Gastroesophageal sphincter (tissue), 4 donors: ENCODE data around the gene KRT84. TPM values are rescaled to one million over a fixed set of nuclear protein-coding genes. Genes with fewer than 3 reads are reported as not detected.
"Not testable (repeated sequence)": the region's sequence is repeated elsewhere in the genome, so short reads cannot be mapped to it uniquely, and the experiment has no call there.

Source experiments
- ATAC-seq: fragments of 150-250 bp; one replicate; pipeline ENCODE4 v1.9.1; 2016; ENCODE audit warnings: mild to moderate bottlenecking, moderate library complexity
- H3K27ac ChIP-seq, 4 donors: fragments of 200-600 bp; sonication (generic) in 3 of 4; 1 replicate in 3 of 4; 2 replicates in 1 of 4; pipeline ENCODE4 v1.5.1; 2016 to 2019
- H3K27me3 ChIP-seq: fragments of 200-600 bp; sonication (generic); one replicate; pipeline ENCODE4 v1.5.1; 2019
- H3K36me3 ChIP-seq, 2 donors: fragments of 200-600 bp; sonication (generic); one replicate each; pipeline ENCODE4 v1.5.1; 2019; ENCODE audit warnings: control low read depth in 1 of 2
- H3K4me1 ChIP-seq, 3 donors: fragments of 200-600 bp; sonication (generic); 1 replicate in 2 of 3; 2 replicates in 1 of 3; pipeline ENCODE4 v1.5.1; 2016 to 2019; ENCODE audit warnings: control low read depth in 2 of 3
- H3K4me3 ChIP-seq, 2 donors: fragments of 200-600 bp; sonication (generic); one replicate each; pipeline ENCODE4 v1.5.1; 2019; ENCODE audit warnings: mild to moderate bottlenecking in 1 of 2, moderate library complexity in 1 of 2
- H3K9me3 ChIP-seq, 3 donors: fragments of 200-600 bp; sonication (generic); one replicate each; pipeline ENCODE4 v1.5.1; 2017 to 2019; ENCODE audit warnings: control low read depth in 2 of 3
- CTCF ChIP-seq, 4 experiments: fragments of 200-600 bp in 2 of 4; fragments of 450-650 bp in 2 of 4; sonication (generic) in 1 of 4; IDR thresholded peaks; one replicate each; pipeline ENCODE4 v1.5.1; 2017 to 2019; ENCODE audit warnings: antibody characterized with exemption in 4 of 4, mild to moderate bottlenecking in 2 of 4, moderate library complexity in 2 of 4
- EP300 ChIP-seq: sonication (generic); formaldehyde crosslinking; IDR thresholded peaks from one replicate; pipeline ENCODE4 v1.6.1; 2017; ENCODE audit warnings: antibody characterized with exemption, mild to moderate bottlenecking
- POLR2A ChIP-seq, 2 donors: fragments of 450-650 bp; IDR thresholded peaks; one replicate each; pipeline ENCODE4 v1.6.1; 2017; ENCODE audit warnings: antibody characterized with exemption in 2 of 2, mild to moderate bottlenecking in 2 of 2, moderate library complexity in 1 of 2
- POLR2AphosphoS5 ChIP-seq: sonication (generic); formaldehyde crosslinking; IDR thresholded peaks from one replicate; pipeline ENCODE4 v1.6.1; 2017; ENCODE audit warnings: antibody characterized with exemption
- WGBS, 2 donors: methylation state at CpG; one replicate each; pipeline ENCODE4 v1.1.5; 2018; ENCODE audit warnings: low coverage in 1 of 2; 5-methylcytosine and 5-hydroxymethylcytosine counted together
- total RNA-seq, 4 donors: library from RNA; depleted of rRNA; stranded (reverse); fragments of >200 nt; gene quantifications; one replicate each; pipeline ENCODE4 v1.1.0, GENCODE V29; 2016

Gene KRT84
- total RNA-seq, 4 donors from 2014 or later, result not detected

DNA sequence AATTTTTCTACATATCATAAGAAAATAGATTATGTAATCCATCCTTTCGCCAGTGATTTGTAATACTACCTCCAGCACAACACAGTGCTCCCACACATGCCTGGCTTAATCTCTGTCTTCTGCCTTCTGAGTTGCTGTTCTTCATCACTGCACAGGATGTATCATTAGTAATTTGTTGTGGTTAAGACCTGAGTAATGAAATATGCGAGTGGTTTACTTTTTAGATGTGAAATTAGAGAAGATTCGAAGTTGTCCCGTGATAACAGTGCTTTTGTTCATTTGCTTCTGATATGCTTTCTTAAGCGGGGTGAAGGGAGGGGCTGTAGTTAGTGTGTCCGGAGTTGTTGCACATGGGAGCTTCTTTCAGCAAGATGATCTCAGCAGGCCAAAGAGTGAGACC, 36.3 kb downstream of the KRT84 start:
- H3K4me3 ChIP-seq, result no peak overlapping the region
- H3K9me3 ChIP-seq, result peaks cover 0 to 1% (median 0%) of the 10 kb centered on the region in 3 donors
- 43 to 58% methylated on average over 6 of the region's 6 CpGs for WGBS, 2 donors
- no peaks in the 10 kb centered on the region for H3K36me3 ChIP-seq
- TF ChIP-seq POLR2A (IDR thresholded peaks at IDR 0.05) (no peak), CTCF (IDR thresholded peaks at IDR 0.05) (no peak), POLR2AphosphoS5 (no peak), EP300 (no peak)
- H3K27me3 ChIP-seq, result no peaks in the 10 kb centered on the region
- no peak overlapping the region for H3K27ac ChIP-seq
- H3K4me1 ChIP-seq, result peaks cover 0 to 8% (median 0%) of the 10 kb centered on the region in 3 donors
- no peak for ATAC-seq

- 65 to 92% methylated on average over 5 to 9 of the region's 16 CpGs for WGBS, 2 donors
Measured at GRCh38 chr12:52347551-52348510, 37.6 kb downstream of the KRT84 start.

GRCh38 chr12:52347016-52347415, 38.4 kb downstream of the KRT84 start:
- WGBS, 2 donors, result 60 to 74% methylated on average over 4 of the region's 9 CpGs

More at GRCh38 chr12:52347551-52348510, 37.6 kb downstream of the KRT84 start:
- Histone ChIP-seq H3K4me1 (peaks cover 0 to 8% (median 0%) of the 10 kb centered on the region in 3 donors), H3K9me3 (peaks cover 0 to 15% (median 0%) of the 10 kb centered on the region in 3 donors), H3K4me3 (no peak overlapping the region), H3K27ac (no peak overlapping the region), H3K27me3 (no peaks in the 10 kb centered on the region), H3K36me3 (no peaks in the 10 kb centered on the region)
- TF ChIP-seq POLR2A (IDR thresholded peaks at IDR 0.05), result no peak
- no peak for TF ChIP-seq POLR2AphosphoS5
- TF ChIP-seq CTCF (IDR thresholded peaks at IDR 0.05), result no peak
- no peak for TF ChIP-seq EP300
- ATAC-seq, result no peak

GRCh38 chr12:52346593-52346992, 38.9 kb downstream of the KRT84 start:
- H3K27ac ChIP-seq, result no peak overlapping the region
- no peak for TF ChIP-seq POLR2A (IDR thresholded peaks at IDR 0.05)
- no peak for TF ChIP-seq POLR2AphosphoS5
- TF ChIP-seq EP300, result no peak
- TF ChIP-seq CTCF (IDR thresholded peaks at IDR 0.05), result no peak
- peaks cover 0 to 7% (median 0%) of the 10 kb centered on the region in 3 donors for H3K4me1 ChIP-seq
- WGBS, 2 donors, result no CpG with 5 or more reads among the region's 4 CpGs
- no peaks in the 10 kb centered on the region for H3K36me3 ChIP-seq
- peaks cover 2% of the 10 kb centered on the region for H3K27me3 ChIP-seq
- H3K4me3 ChIP-seq, result no peak overlapping the region
- peaks cover 0 to 20% (median 0%) of the 10 kb centered on the region in 3 donors for H3K9me3 ChIP-seq
- ATAC-seq, result no peak

More at GRCh38 chr12:52347016-52347415, 38.4 kb downstream of the KRT84 start:
- no peaks in the 10 kb centered on the region for H3K36me3 ChIP-seq
- peaks cover 0 to 20% (median 0%) of the 10 kb centered on the region in 3 donors for H3K9me3 ChIP-seq
- peaks cover 0 to 8% (median 0%) of the 10 kb centered on the region in 3 donors for H3K4me1 ChIP-seq
- no peak overlapping the region for H3K4me3 ChIP-seq
- no peak for ATAC-seq
- no peak overlapping the region for H3K27ac ChIP-seq
- no peaks in the 10 kb centered on the region for H3K27me3 ChIP-seq
- TF ChIP-seq POLR2AphosphoS5 (no peak), POLR2A (IDR thresholded peaks at IDR 0.05) (no peak), CTCF (IDR thresholded peaks at IDR 0.05) (no peak), EP300 (no peak)

DNA sequence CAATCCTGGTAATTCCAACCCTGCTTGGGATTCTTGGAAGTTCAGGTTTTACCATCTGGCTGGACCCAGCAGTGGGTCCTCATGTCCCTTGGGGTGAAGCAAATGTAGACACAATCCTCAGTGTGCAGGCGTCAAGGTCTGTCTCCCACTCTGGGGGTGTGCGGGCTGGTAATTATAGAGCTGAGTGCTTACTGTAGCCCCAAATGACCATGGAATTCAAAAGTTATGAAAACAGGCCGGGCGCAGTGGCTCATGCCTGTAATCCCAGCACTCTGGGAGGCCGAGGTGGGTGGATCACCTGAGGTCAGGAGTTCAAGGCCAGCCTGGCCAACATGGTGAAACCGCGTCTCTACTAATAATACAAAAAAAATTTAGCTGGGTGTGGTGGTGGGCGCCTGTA, 40.4 kb downstream of the KRT84 start:
- not testable (repeated sequence) for H3K27ac ChIP-seq, H3K4me1 ChIP-seq, H3K4me3 ChIP-seq, ATAC-seq, H3K36me3 ChIP-seq
- 91 to 100% methylated on average over 1 to 4 of the region's 8 CpGs for WGBS, 2 donors
- peaks cover 10% of the 10 kb centered on the region for H3K27me3 ChIP-seq
- H3K9me3 ChIP-seq, result peaks cover 0 to 20% (median 0%) of the 10 kb centered on the region in 3 donors
